Stimulated activated CD4-positive, alpha-beta T cell treated with anti-CD3 and anti-CD28 coated beads, TNF-alpha, amount 100 ng/mL, for 48 hours (primary cell): Measurements from ENCODE around the gene NTSR1.

Source experiments
- DNase-seq, 3 donors: peaks; one replicate each; pipeline ENCODE4 v3.0.0-alpha.2; 2020; ENCODE audit warnings: low read depth in 3 of 3

The NTSR1 gene

GRCh38 chr20:62787321-62787720, 78.7 kb downstream of the NTSR1 start:
- no peak for DNase-seq

- no peak for DNase-seq
These were observed 79.2 kb downstream of the NTSR1 start for GRCh38 chr20:62787866-62788265.

- no peak for DNase-seq
These were observed 80.0 kb downstream of the NTSR1 start for GRCh38 chr20:62788607-62789006.

GRCh38 chr20:62790075-62790474, 81.4 kb downstream of the NTSR1 start:
- no peak for DNase-seq

GRCh38 chr20:62791301-62792181, 82.9 kb downstream of the NTSR1 start:
- peak; percentile 60 to 65 (median 62) for DNase-seq

- DNase-seq, result no peak
These were observed 83.7 kb downstream of the NTSR1 start for GRCh38 chr20:62792182-62792939.

GRCh38 chr20:62792940-62793756, 84.5 kb downstream of the NTSR1 start:
- no peak for DNase-seq

GRCh38 chr20:62793757-62794006, 85.0 kb downstream of the NTSR1 start:
- no peak for DNase-seq

- peak; percentile 86 to 94 (median 92) for DNase-seq
These were observed 85.5 kb downstream of the NTSR1 start for GRCh38 chr20:62794007-62794724.

GRCh38 chr20:62795023-62795761, 86.6 kb downstream of the NTSR1 start:
- DNase-seq, result peak; percentile 43 to 62 (median 55)

- no peak for DNase-seq
These were observed 88.3 kb downstream of the NTSR1 start for GRCh38 chr20:62796699-62797491.

GRCh38 chr20:62797671-62798532, 89.3 kb downstream of the NTSR1 start:
- no peak for DNase-seq

GRCh38 chr20:62799036-62799435, 90.4 kb downstream of the NTSR1 start:
- DNase-seq, result no peak

GRCh38 chr20:62799459-62799858, 90.8 kb downstream of the NTSR1 start:
- no peak for DNase-seq

GRCh38 chr20:62799873-62800272, 91.2 kb downstream of the NTSR1 start:
- DNase-seq, result no peak

- no peak for DNase-seq
These were observed 92.0 kb downstream of the NTSR1 start for GRCh38 chr20:62800314-62801259.

- no peak for DNase-seq
These were observed 92.8 kb downstream of the NTSR1 start for GRCh38 chr20:62801284-62802010.
